ENCODE measurements around the gene CAMTA1.

CAMTA1 gene

DNA sequence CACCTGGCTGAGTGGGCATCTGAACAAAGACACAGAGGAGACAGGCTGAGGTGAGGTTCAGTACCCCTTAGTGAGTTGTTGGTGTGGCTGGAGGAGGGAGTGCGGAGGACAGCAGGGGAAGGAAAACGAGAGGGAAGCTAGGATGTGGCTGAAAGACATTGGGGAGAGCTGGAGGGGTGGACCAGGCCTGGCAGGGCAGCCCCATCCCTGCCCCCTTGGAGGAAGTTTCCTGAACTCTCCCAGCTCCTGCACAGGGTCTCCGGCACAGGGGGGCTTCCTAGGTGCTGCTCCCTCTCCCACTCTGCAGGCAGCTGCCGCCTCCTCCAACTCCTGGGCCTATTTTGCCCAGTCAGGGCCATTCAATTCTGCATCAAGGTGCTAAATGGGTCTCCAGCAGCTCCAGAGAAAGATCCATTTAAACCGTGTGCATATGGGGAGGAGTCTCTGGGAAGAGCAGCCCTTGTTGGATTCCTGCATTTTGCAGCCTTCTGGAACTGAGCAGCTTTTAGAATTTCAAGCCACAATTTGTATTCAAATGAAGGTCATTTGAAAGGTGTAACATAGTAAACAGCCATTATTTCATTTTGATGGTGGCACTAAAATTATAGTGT is 193.9 kb downstream of the CAMTA1 start:
- no peak for DNase-seq (ENCODE audit: low read depth)

DNA sequence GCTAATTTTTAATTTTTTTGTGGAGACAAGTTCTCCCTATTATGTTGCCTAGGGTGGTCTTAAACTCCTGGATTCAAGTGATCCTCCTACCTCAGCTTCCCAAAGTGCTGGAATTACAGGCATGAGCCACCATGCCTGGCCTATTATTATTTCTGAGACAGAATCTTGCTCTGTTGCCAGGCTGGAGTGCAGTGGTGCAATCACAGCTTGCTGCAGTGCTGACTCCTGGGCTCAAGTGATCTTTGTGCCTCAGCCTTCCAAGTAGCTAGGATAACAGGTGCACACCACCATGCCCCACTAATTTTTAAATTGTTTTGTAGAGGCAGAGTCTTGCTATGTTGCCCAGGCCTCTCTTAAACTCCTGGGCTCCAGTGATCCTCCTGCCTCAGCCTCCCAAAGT is 196.3 kb downstream of the CAMTA1 start:
- DNase-seq (ENCODE audit: low read depth) = no peak

DNA sequence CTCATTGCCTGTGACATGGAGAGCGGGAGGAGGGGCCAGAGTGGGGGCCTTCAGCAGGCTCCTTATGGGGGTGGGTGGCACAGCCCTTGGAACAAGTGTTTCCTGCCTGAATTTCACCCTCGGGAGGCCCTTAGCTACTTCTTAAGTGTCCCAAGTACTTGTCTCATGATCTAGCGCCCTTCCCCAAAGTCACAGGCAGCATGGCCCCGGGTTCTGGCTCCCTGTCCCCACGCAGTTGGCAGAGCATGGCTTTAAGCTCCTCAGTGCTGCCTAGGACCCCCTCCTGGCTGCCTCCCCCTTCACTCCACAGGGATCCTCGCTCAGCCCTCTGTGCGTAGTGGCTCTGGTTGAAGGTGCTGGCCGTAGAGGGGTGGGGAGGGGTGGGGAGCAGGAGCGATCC is 197.2 kb downstream of the CAMTA1 start:
- DNase-seq (ENCODE audit: low read depth) = no peak

DNA sequence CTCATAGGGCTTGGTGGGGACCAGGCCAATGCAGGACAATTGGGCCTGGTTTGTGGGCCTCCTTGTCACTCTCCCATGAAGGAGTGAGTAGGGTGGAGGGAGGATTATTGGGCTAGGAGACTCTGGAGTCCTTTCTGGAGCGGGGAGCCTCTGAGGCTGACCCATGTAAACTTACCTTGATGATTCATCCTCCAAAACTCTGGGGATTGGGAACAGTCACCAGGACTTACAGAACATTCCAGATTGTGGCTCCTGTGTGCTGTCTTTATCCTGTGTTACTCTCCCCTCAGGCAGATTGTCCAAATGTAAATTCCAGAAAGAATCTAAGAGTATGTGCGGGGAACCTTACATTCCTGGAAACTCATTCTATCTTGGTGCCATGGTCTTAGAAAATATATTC is 197.6 kb downstream of the CAMTA1 start:
- no peak for DNase-seq (ENCODE audit: low read depth)

DNA sequence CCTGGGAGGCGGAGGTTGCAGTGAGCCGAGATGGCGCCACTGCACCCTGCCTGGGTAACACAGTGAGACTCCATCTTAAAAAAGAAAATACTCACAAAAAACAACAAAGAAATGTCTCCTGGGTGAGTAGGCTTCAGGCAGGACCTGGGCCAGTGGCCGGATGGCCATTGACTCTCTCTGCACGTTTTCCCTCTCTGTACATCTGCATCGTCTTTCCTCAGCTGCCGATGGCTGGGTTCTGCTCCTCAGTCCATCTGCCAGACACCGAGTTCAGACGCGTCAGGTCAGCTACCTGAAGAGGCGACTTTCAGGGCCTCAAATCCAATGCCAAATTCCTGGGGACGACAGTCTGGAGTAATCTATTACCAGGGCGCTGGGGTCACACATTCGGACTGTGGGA is 199.3 kb downstream of the CAMTA1 start:
- no peak for DNase-seq (ENCODE audit: low read depth)

DNA sequence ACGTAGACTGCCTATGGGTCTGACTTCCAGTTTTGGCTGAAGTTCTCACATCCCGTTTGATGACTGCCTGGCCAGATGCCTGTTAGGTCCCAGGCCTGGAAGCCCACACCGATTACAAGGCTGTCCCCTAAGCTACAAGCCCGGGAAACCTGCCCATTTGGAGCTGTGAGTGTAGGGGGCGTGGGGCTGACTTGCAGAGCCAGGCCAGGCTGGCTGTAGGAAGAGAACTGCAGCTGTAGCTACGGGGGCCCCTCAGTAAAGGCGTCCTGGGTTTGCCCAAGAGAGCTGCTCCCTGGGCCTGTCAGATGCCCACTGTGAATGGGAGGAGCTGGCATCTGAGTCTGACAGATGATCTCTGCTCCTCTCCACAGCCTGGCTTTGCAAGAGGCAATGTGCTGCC is 199.7 kb downstream of the CAMTA1 start:
- no peak for DNase-seq (ENCODE audit: low read depth)

DNA sequence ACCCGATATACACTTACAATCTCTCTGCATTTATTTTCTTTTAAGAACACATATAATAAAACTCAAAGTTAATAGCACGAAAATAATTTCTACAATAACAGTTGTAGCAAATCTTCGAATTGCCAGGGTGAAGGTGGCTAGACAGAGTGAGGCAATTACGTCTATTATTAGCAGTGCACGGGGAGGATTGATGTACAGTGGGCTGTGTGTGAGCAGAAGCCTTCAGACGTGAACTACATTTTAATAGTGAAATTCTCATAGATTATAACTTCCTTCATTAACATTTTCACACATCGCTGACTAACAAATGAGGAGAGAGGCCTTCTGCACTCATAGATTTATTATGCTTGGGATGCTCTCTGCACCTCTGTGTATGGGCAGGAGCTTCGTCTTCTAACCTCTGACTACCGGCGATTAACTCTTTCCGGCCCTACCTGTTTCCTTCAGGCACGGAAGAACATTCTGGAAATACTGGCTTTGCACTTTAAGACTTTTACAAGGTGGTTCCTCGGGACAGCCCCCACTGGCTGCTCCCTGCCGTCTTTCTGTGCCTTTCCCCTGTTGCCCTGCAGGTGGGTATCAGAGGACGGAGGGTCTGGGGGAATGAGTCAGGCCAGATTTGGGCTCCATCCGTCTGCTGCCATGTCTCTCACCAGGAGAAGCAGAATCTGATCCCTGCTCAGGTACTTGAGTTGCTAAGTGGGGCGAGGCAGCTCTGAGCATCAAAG is 200.5 kb downstream of the CAMTA1 start:
- no peak for DNase-seq (ENCODE audit: low read depth)

DNA sequence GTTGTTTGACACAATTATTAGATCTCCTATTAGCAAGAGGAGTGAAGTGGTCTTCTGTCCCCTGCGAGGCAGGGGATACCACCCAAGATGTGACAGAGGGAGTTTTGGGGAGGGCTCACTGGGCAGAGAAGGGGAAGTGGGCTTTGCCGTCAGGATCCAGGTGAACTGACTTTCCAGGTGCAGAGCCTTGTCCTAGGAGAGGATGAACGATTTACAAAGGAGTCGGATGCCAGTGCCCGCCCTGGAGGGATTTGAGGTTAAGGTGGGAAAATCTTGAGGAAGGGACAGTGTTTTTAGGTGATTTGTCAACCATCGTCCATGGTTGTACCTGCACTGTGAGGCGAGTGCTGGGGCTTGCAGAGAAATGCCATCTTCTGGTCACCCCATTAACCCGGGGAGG is 201.0 kb downstream of the CAMTA1 start:
- DNase-seq (ENCODE audit: low read depth) = no peak

DNA sequence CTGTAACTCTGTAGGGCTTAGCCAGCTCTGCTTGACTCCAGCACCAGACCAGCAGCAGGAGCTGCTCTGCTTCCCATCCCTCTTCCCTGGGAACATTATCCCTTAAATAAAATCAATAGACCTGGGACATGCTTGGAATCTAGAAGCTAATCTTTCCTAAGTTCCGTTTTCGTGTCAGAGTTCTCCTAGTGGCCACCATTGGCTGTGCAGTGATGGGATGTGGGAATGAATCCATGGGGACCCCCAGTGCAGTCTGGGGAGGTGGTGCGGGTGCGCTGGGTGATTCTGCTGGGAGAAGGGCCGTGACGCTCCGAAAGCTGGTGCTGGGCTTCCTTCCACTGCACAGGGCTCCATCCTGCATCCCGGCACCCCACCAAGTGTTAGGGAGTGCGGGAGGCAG is 202.7 kb downstream of the CAMTA1 start:
- no peak for DNase-seq (ENCODE audit: low read depth)

DNA sequence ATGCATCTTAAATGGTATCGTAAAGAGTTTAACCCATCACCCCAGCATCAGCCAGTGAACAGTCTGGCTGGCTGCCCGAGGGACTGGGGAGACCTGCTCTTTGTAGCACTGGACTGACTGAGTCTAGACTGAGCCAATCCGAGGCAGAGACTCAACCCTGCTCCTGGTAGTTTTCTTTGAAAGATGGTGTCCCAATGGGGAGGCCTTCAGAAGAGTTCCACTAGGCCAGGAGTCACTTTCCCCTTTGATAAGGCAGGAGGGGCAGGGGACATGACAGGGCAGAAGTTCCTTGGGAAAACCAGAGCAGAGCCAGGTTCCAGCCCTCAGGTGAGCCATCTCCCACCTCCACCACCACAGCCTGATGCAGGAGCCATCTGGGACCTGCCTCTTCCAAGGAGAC is 203.5 kb downstream of the CAMTA1 start:
- no peak for DNase-seq (ENCODE audit: low read depth)

DNA sequence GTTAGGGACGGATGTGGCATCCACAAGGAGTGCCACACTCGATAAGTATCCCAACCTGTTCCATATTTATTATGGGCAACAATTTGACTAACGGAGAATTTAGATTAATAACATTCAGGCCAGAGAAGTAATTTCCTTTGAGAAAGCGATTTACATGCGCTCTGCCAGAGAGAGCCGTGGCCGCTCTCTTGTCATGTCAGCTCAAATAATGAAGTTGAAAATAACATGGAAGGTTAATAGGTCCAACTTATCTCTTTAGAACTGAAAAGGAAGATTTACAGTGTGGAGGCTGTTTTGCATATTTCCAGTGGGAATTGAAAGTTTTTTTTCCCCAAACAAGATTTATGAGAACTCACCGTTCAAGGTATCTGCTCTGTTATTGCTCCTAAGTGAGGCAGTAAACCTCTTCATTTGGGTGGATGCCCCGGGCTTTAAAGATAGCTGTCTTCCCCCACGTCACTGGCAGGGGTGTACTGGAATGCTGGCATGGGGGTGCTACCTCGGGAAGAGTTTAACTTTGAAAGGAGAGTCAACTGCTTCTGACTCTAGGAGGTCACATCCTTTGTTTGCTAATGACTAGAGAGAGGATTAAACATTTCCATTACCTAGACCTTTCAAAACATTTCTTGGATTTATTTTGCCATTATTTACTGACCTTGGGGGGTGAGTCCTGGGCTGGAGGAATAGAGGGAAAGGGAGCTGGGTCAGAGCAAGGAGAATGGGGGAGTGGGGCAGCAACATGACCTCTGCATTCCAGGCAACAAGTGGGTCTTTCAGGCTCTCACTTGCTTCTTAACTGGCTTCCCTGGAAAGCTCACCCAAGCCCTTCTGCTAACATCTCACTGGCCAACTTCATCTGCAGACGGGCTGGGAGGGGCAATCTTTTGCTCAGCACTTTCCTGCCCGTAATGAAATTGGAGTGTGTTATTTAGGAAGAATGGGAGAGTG is 204.2 kb downstream of the CAMTA1 start:
- DNase-seq (ENCODE audit: low read depth) = no peak

DNA sequence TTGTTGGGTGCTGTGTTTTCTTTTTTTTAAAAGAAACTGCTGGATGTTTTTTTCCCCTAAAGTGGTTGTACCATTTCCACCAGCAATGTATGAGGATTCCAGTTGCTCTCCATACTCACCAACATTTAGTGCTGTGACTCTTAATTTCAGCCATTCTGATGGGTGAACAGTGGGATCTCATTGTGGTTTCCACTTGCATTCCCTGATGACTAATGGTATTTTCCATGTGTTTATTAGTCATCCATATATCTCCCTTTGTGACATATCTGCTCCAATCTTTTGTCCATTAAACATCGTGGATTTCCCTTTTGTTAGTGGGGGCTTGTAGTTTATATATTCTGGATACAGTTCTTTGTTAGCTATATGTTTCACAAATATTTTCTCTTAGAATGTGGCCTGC is 206.0 kb downstream of the CAMTA1 start:
- DNase-seq (ENCODE audit: low read depth) = no peak

DNA sequence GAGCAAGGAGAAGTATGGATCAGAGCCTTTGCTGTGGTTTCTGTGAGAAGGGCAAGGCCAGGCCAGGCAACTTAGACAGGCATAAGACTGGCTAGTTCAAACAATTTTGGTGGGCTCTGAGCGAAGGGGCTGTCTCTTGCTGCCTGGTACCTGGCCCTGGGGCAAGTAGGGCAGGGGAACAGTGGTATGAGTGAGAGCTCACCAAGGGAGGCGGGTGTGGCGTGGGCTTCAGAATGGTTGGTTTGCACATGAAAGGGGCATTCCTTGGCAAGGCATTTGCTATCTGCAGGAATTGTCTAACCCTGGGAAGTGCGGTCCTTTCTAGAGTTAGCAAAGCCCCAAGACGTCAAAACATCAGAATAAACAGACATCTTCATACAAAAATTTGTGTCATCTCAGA is 210.5 kb downstream of the CAMTA1 start:
- no peak for DNase-seq (ENCODE audit: low read depth)

DNA sequence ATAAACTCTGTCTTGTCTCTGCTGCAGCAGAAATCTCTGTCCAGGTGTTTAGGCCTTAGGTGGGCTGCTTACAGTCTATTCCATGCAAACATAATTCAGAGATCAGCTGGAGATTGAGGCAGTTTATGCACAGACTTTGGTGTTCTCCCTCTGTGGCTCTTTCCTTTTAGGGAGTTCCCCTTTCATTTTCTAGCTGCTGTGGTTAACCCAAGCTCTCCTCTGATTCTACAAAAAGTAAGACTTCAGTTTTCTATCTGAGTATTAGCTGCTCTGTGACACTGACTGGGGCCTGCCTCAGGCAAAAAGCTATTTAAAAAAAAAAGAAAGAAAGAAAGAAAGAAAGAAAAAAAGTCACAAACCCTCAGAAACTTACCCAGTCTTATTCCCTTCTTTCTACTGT is 211.1 kb downstream of the CAMTA1 start:
- DNase-seq (ENCODE audit: low read depth) = no peak

DNA sequence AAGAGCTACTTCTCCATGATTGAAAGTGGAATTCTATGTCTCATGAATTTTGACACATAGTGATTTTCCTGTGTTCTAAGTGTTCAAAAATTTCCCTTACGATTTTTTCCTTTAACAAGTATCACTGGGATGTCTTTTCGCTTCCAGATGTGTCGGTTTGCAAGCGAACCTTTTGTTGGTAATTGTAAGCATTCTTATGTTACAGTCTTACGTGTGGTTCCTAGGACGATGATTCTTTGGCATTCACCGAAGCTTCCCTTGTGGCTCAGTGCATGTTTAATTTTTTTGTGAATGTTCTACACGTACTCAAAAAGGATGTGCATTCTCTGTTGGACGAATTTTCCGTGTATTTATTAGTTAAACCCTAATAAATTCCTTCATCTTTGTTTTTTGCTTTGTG is 211.6 kb downstream of the CAMTA1 start:
- DNase-seq (ENCODE audit: low read depth) = no peak

DNA sequence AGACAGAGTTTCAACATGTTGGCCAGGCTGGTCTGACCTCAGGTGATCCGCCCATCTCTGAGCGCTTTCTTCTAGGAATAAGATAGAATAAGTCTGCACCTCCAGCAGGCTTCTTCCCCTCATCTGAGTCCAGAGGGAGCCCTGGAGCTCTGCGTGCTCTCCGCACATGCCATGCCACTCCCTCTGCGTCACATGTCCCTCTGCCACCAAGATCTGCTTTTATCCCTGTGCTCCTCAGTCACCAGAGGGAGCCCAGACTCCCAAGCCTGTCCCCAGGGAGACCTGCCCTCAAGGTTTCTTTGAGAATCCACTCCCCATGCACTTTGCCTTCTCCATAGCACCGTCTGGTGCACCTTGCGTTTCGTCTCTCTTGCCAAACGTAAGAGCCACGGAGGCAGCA is 213.0 kb downstream of the CAMTA1 start:
- DNase-seq (ENCODE audit: low read depth) = no peak

DNA sequence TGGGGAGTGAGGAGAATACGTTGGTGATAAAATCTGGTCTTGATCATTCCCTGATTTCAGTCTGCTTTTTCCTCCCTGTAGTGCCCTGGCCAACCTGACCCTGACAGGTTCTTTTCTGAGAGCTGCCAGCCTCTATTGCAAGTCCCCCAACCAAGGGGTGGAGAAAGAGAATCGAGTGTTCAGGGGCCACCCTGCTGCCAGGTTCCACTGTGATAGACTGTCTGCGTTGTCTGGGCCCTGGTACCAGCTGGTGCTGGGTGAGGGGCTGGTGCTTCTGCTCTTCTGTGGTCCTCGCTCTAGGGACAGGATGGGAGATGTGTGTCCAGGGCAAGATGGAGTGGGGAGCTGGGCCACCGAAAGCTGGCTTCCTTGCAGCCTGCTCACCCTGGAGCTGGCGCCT is 214.6 kb downstream of the CAMTA1 start:
- no peak for DNase-seq (ENCODE audit: low read depth)

DNA sequence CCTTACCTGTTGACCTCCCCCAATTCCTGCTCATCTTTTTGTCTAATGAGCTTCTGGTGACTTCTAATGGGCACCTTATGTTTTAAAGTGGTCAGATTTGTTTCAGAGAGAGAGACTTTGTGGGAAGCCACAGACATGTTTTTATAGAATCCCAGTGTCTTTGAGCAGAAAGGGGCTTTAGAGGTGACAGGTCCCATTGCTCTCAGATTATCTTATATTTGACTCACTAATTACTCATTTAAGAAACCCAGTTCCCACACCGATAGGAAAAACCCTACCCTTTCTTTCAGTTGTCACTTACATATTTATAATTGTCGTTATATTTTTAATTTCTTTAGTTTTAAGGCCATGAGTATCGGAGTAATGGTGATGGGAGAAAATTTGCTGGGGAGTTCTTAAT is 215.5 kb downstream of the CAMTA1 start:
- no peak for DNase-seq (ENCODE audit: low read depth)

DNA sequence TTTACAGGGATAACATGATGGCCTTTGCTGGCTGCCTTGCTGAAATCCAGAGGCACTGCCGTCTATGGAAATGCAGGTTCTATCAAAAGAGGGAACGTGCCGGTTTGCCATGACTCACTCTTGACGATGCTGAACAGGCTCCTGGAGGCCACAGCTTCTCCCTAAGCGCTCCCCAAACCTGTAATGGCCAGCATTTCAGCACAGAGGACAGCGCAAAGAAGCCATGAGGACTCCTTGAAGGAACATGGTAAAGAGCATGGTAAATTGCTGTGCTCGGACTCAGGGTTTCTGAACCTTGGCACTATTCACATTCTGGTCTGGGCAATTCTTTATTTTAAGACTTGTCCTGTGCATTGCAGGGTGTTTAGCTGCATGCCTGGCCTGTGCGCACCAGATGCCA is 217.5 kb downstream of the CAMTA1 start:
- no peak for DNase-seq (ENCODE audit: low read depth)

DNA sequence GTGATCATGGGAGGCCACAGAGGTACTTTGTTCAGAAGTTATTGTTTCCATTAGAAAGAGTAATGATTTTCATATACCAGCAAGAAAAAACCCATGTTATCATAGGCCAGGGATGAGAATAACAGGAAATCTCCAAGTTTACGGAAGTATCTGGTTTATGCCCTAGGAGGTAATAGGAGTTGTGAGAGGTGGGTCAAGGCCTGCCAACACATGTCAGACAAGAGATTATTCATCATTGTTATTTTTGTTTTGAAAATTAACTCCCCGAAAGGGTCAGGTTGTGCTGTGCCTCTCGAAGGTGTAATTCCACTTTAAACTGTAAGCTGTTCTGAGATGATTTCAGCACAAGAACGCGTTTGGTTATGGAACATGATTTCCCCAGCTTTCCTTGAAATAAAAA is 218.4 kb downstream of the CAMTA1 start:
- no peak for DNase-seq (ENCODE audit: low read depth)

DNA sequence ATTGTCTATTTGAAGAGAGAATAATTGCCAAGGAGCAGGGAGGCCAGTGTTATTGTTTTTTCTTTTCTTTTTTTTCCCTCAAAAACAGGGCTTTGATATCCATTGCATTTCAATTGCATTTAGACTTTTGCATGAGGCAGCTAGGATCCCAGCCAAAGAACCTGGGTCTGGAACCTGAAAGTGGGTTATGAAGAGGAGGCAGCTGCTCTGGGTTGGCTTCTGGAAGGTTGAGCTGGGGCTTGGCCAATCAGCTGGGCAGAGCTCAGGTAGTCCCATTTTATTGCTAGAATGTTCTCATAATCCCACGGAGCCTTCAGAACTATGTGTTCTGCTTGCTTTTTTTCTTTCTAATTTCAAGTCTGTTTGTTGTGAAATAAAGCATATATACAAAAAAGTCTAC is 218.9 kb downstream of the CAMTA1 start:
- DNase-seq (ENCODE audit: low read depth) = no peak

DNA sequence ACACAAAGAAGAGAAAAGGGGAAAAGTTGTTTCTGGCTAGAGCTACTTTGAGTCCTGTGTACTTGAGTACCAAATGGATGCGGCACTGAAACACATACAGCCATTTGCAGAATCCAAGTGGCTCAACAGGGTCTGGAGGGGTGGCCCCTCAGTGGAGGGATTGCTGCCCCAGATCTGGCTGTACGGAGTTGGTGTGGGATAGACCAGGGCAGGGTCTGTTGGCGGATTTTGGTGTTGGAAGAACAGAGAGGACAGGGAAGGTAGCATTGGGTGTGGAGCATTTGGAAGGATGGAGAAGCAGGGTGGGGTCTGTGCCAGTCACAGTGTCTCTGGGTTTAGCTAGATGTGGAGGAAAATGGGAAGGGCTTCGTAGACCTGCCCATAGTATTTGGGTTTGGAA is 220.5 kb downstream of the CAMTA1 start:
- no peak for DNase-seq (ENCODE audit: low read depth)
